HG03196 (cell line): ENCODE data around the gene C19orf38.

Experiments
- ATAC-seq: cut with Tn5 transposase; IDR thresholded peaks from one replicate; pipeline ENCODE4 v1.9.1; 2021; ENCODE audit not compliant: unreplicated experiment

C19orf38 gene

GRCh38 chr19:10848230-10848856 is at the start of gene C19orf38:
TSS of gene C19orf38 (plus strand) at chr19:10848415. CDS start at chr19:10848509, 94 bp downstream.
- no peak for ATAC-seq

- no peak for ATAC-seq
Measured at GRCh38 chr19:10800488-10800887, 47.7 kb upstream of the C19orf38 start.

GRCh38 chr19:10802479-10802878 is 45.7 kb upstream of the C19orf38 start:
- no peak for ATAC-seq

GRCh38 chr19:10803252-10803651 is 45.0 kb upstream of the C19orf38 start:
- ATAC-seq = no peak

- ATAC-seq = no peak
Measured at GRCh38 chr19:10805065-10805757, 43.0 kb upstream of the C19orf38 start.

- no peak for ATAC-seq
Measured at GRCh38 chr19:10805758-10806247, 42.4 kb upstream of the C19orf38 start.

GRCh38 chr19:10808937-10809649 is 39.1 kb upstream of the C19orf38 start:
- no peak for ATAC-seq

- no peak for ATAC-seq
Measured at GRCh38 chr19:10809651-10810285, 38.4 kb upstream of the C19orf38 start.

GRCh38 chr19:10811391-10812111 is 36.7 kb upstream of the C19orf38 start:
- ATAC-seq = no peak

- ATAC-seq = no peak
Measured at GRCh38 chr19:10812196-10812595, 36.0 kb upstream of the C19orf38 start.

GRCh38 chr19:10812902-10813404 is 35.3 kb upstream of the C19orf38 start:
- ATAC-seq = no peak

- no peak for ATAC-seq
Measured at GRCh38 chr19:10815007-10815536, 33.1 kb upstream of the C19orf38 start.

GRCh38 chr19:10815969-10816644 is 32.1 kb upstream of the C19orf38 start:
- ATAC-seq = no peak

GRCh38 chr19:10816691-10817090 is 31.5 kb upstream of the C19orf38 start:
- no peak for ATAC-seq

- ATAC-seq = no peak
Measured at GRCh38 chr19:10817291-10818038, 30.8 kb upstream of the C19orf38 start.

- ATAC-seq = no peak
Measured at GRCh38 chr19:10818301-10819123, 29.7 kb upstream of the C19orf38 start.

- ATAC-seq = no peak
Measured at GRCh38 chr19:10819124-10820060, 28.8 kb upstream of the C19orf38 start.
